ENCODE results near the gene TSHZ2. TPM values are rescaled to one million over a fixed set of nuclear protein-coding genes. Genes with fewer than 3 reads are reported as not detected.

The TSHZ2 gene
- polyA plus RNA-seq, 1 donor from 2014 or later, result 4.6 TPM

- TF ChIP-seq REST (IDR thresholded peaks at IDR 0.05; ENCODE audit: borderline replicate concordance) (no peak), MXI1 (conservative IDR thresholded peaks at IDR 0.05; ENCODE audit: poor library complexity, severe bottlenecking) (no peak)
Observed at GRCh38 chr20:53103124-53103523, 131.0 kb downstream of the TSHZ2 start (continued).

- Histone ChIP-seq H4K20me1 (ENCODE audit: insufficient read depth) (no peaks in the 10 kb centered on the region), H3K9ac (ENCODE audit: low read length) (no peak overlapping the region), H3K36me3 (ENCODE audit: insufficient read depth, low read length) (no peaks in the 10 kb centered on the region), H3K9me3 (ENCODE audit: low read length) (no peaks in the 10 kb centered on the region), H3K27me3 (ENCODE audit: insufficient read depth, low read depth, low read length) (no peaks in the 10 kb centered on the region), H3K79me2 (replicated peaks; ENCODE audit: insufficient read depth, low read length) (no peaks in the 10 kb centered on the region), H3K9me2 (ENCODE audit: insufficient read depth, low read length) (no peaks in the 10 kb centered on the region), H3K27ac (ENCODE audit: low read length) (no peak overlapping the region), H3F3A (ENCODE audit: insufficient read depth, low read length, poor library complexity, severe bottlenecking) (no peaks in the 10 kb centered on the region), H2AFZ (ENCODE audit: low read depth, low read length) (no peak overlapping the region), H3K4me2 (ENCODE audit: low read length) (no peak overlapping the region), H3K4me3 (ENCODE audit: low read length) (no peak overlapping the region)
- no peak for TF ChIP-seq POLR2AphosphoS5 (IDR thresholded peaks at IDR 0.05)
- no peak for TF ChIP-seq TAF1 (IDR thresholded peaks at IDR 0.05; ENCODE audit: low read depth)
- TF ChIP-seq MXI1 (conservative IDR thresholded peaks at IDR 0.05; ENCODE audit: poor library complexity, severe bottlenecking), result no peak
- TF ChIP-seq EP300 (conservative IDR thresholded peaks at IDR 0.05; ENCODE audit: poor library complexity, severe bottlenecking), result no peak
- no peak for TF ChIP-seq SMC3 (conservative IDR thresholded peaks at IDR 0.05; ENCODE audit: poor library complexity)
- no peak for TF ChIP-seq REST (IDR thresholded peaks at IDR 0.05; ENCODE audit: borderline replicate concordance)
- no peak for TF ChIP-seq EZH2 (IDR thresholded peaks at IDR 0.05; ENCODE audit: borderline replicate concordance, insufficient read depth, low read length, poor library complexity, severe bottlenecking)
- TF ChIP-seq, protein P1, sequence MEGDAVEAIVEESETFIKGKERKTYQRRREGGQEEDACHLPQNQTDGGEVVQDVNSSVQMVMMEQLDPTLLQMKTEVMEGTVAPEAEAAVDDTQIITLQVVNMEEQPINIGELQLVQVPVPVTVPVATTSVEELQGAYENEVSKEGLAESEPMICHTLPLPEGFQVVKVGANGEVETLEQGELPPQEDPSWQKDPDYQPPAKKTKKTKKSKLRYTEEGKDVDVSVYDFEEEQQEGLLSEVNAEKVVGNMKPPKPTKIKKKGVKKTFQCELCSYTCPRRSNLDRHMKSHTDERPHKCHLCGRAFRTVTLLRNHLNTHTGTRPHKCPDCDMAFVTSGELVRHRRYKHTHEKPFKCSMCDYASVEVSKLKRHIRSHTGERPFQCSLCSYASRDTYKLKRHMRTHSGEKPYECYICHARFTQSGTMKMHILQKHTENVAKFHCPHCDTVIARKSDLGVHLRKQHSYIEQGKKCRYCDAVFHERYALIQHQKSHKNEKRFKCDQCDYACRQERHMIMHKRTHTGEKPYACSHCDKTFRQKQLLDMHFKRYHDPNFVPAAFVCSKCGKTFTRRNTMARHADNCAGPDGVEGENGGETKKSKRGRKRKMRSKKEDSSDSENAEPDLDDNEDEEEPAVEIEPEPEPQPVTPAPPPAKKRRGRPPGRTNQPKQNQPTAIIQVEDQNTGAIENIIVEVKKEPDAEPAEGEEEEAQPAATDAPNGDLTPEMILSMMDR (IDR thresholded peaks at IDR 0.05; ENCODE audit: poor library complexity, severe bottlenecking), result no peak
- TF ChIP-seq RAD21 (conservative IDR thresholded peaks at IDR 0.05), result no peak
Observed at GRCh38 chr20:53104884-53105283, 132.7 kb downstream of the TSHZ2 start.
